HepG2 (cell line): Measurements from ENCODE around the gene GLTPD2. TPM values are rescaled to one million over a fixed set of nuclear protein-coding genes. Genes with fewer than 3 reads are reported as not detected.

ENCODE experiments used
- ATAC-seq: fragments of 200-7000 bp; cut with Tn5 transposase; 3 replicates; pipeline ENCODE4 v1.9.1; 2020; ENCODE audit warnings: mild to moderate bottlenecking, moderate library complexity
- BruUV-seq: library from RNA; stranded (reverse); fragments of 400-500 nt; replicated peaks from 2 replicates; lab custom pipeline; 2021; lab: Mats Ljungman, UMichigan
- CTCF ChIA-PET: fragments of 300-600 bp; formaldehyde crosslinking; extraction: SDS; loops from one replicate; lab custom pipeline; 2021; ENCODE audit warnings: low total read pairs, inconsistent platforms, low intra/inter-chr PET ratio; lab: Yijun Ruan, JAX
- POLR2A ChIA-PET: fragments of 350-600 bp; sonication (Branson Sonifier 250); formaldehyde crosslinking; loops from one replicate; lab custom pipeline; 2020; ENCODE audit warnings: antibody characterized with exemption, inconsistent platforms; lab: Yijun Ruan, JAX
- DNase-seq: peaks from one replicate; pipeline ENCODE4 v3.0.0-alpha.2; 2015; ENCODE audit warnings: low spot score
- FAIRE-seq: peaks from 3 replicates; lab custom pipeline; 2011; peaks lifted over from hg19 to GRCh38; lab: Jason Lieb, UNC
- H2AFZ ChIP-seq: one replicate; pipeline ENCODE4 v1.6.1; 2011; ENCODE audit warnings: low read length, inconsistent platforms
- H3K27ac ChIP-seq: fragments of 300-600 bp; 3 replicates; pipeline ENCODE4 v1.8.0; 2011; ENCODE audit warnings: mixed run types, mild to moderate bottlenecking, mixed read lengths, low read length, inconsistent platforms; ENCODE audit not compliant: insufficient read depth; ENCODE audit errors: extremely low read length
- H3K27me3 ChIP-seq, 2 experiments: fragments of 200-600 bp in 1 of 2; 2 replicates in 1 of 2; 3 replicates in 1 of 2; pipeline versions ENCODE4 v1.6.0 to v1.8.0; 2011; ENCODE audit warnings: low read length in 2 of 2, mild to moderate bottlenecking in 2 of 2, moderate library complexity in 2 of 2, inconsistent platforms in 1 of 2; ENCODE audit not compliant: insufficient read depth in 2 of 2, control insufficient read depth in 1 of 2
- H3K36me3 ChIP-seq, 2 experiments: fragments of 200-600 bp in 1 of 2; replicated peaks in 1 of 2; 2 replicates in 1 of 2; 3 replicates in 1 of 2; pipeline versions ENCODE4 v1.5.1 to v1.8.0; 2011; ENCODE audit warnings: low read length in 2 of 2, inconsistent platforms in 1 of 2; ENCODE audit not compliant: insufficient read depth in 2 of 2, control insufficient read depth in 1 of 2
- H3K4me1 ChIP-seq: 2 replicates; pipeline ENCODE4 v1.5.1; 2012; ENCODE audit warnings: low read length, inconsistent platforms; ENCODE audit not compliant: insufficient read depth
- H3K4me2 ChIP-seq: 2 replicates; pipeline ENCODE4 v1.6.0; 2011; ENCODE audit warnings: low read depth, low read length, inconsistent platforms
- H3K4me3 ChIP-seq, 3 experiments: fragments of 200-600 bp in 1 of 3; sonication (generic), shearing (Covaris generic) in 1 of 3; replicated peaks in 1 of 3; 2 replicates each; pipeline ENCODE4 v1.5.1; 2011 to 2016; ENCODE audit warnings: low read length in 3 of 3, inconsistent platforms in 2 of 3, low read depth in 2 of 3, mild to moderate bottlenecking in 2 of 3, control low read depth in 1 of 3, mixed read lengths in 1 of 3; ENCODE audit not compliant: insufficient read depth in 1 of 3
- H3K79me2 ChIP-seq: one replicate; pipeline ENCODE4 v1.6.1; 2011; ENCODE audit warnings: low read length, inconsistent platforms; ENCODE audit not compliant: insufficient read depth
- H3K9ac ChIP-seq: 2 replicates; pipeline ENCODE4 v1.6.0; 2011; ENCODE audit warnings: mild to moderate bottlenecking, low read depth, low read length, inconsistent platforms; ENCODE audit not compliant: insufficient read depth
- H3K9me3 ChIP-seq: 2 replicates; pipeline ENCODE4 v1.5.1; 2012; ENCODE audit warnings: mild to moderate bottlenecking, low read length
- H4K20me1 ChIP-seq: 2 replicates; pipeline ENCODE4 v1.6.0; 2011; ENCODE audit warnings: inconsistent platforms, mild to moderate bottlenecking, low read length, moderate library complexity; ENCODE audit not compliant: insufficient read depth
- CCDC6 ChIP-seq: sonication (generic); formaldehyde crosslinking; IDR thresholded peaks from 2 replicates; pipeline ENCODE4 v1.8.1; 2022; ENCODE audit warnings: mild to moderate bottlenecking, missing genetic modification reagents, moderate library complexity
- GMEB1 ChIP-seq: sonication (generic); formaldehyde crosslinking; IDR thresholded peaks from 2 replicates; pipeline ENCODE4 v1.5.1; 2020; ENCODE audit warnings: missing genetic modification reagents, mild to moderate bottlenecking, borderline replicate concordance
- HNRNPL ChIP-seq: fragments of 200-400 bp; formaldehyde crosslinking; IDR thresholded peaks from 2 replicates; pipeline ENCODE4 v1.6.1; 2017; ENCODE audit warnings: mild to moderate bottlenecking, low read depth, low read length
- ZSCAN22 ChIP-seq: sonication (generic); formaldehyde crosslinking; IDR thresholded peaks from 2 replicates; pipeline ENCODE4 v1.4.0; 2020; ENCODE audit warnings: mild to moderate bottlenecking, missing genetic modification reagents
- WGBS: methylation state at CpG from one replicate; pipeline ENCODE4 v1.1.6; 2017; ENCODE audit warnings: low lambda C conversion rate; 5-methylcytosine and 5-hydroxymethylcytosine counted together
- in situ Hi-C: cut with HindIII; loops from 2 replicates; pipeline ENCODE4 v1.10.0; 2017; ENCODE audit warnings: low pct_unique_long_range_greater_than_20kb; ENCODE audit not compliant: extremely low pct_ligation_motif_present
- intact Hi-C: fragments of 100-400 bp; cut with micrococcal nuclease; formaldehyde crosslinking; loops from one replicate; pipeline ENCODE4 v1.10.0; 2022; ENCODE audit not compliant: unreplicated experiment
- polyA plus RNA-seq, 8 experiments: library from polyadenylated mRNA; depleted of rRNA in 3 of 8; stranded (reverse) in 7 of 8; unstranded in 1 of 8; fragments of >200 nt; fragmentation: Illumina TruSeq in 4 of 8; extraction: Trizol in 4 of 8; gene quantifications; 2 replicates each; pipeline versions ENCODE4 v1.2.1 to v1.2.3, GENCODE V29; 2011 to 2016; ENCODE audit warnings: low read depth in 4 of 8, missing spikeins in 1 of 8, mixed read lengths in 1 of 8; ENCODE audit not compliant: insufficient read depth in 1 of 8
- total RNA-seq, 5 experiments: library from RNA; depleted of rRNA; stranded (reverse); fragments of >200 nt; fragmentation: Illumina TruSeq; extraction: Trizol; gene quantifications; 2 replicates each; pipeline ENCODE4 v1.2.3, GENCODE V29; 2016; ENCODE audit warnings: low read depth in 1 of 5

The GLTPD2 gene
- total and polyA plus RNA-seq, 2 of the 13 experiments (the other 11 are each of a cell fraction or from before 2014, with no cell fraction given), result 7.5 to 12.9 TPM

DNA sequence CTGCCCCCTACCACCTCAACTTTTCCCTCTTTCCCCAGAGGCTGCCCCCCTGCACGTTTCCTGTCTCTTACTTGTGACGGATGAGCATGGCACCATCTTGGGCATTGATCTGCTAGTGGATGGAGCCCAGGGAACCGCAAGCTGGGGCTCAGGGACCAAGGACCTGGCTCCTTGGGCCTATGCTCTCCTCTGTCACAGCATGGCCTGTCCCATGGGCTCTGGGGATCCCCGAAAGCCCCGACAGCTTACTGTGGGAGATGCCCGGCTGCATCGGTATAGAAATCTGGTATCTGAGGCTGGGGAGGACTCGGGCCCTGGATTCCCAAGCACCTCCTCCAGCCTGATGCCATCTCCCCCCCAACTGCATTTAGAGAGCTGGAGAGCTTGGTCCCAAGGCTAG, 47.2 kb upstream of the GLTPD2 start:
- FAIRE-seq, result no peak
- no TSS peak for BruUV-seq
- Histone ChIP-seq H4K20me1 (no peaks in the 10 kb centered on the region), H3K79me2 (no peaks in the 10 kb centered on the region), H3K27me3 (peaks cover 2 to 24% of the 10 kb centered on the region in 2 experiments; a peak in 3 of 5 replicates), H3K9me3 (no peaks in the 10 kb centered on the region), H3K9ac (no peak overlapping the region), H3K27ac (no peak overlapping the region), H2AFZ (no peak overlapping the region), H3K4me3 (no peak overlapping the region), H3K4me1 (peaks cover 66% of the 10 kb centered on the region), H3K36me3 (no peaks in the 10 kb centered on the region; a peak in 1 of 5 replicates), H3K4me2 (no peak overlapping the region)
- in situ Hi-C loops (no loop called here), intact Hi-C loops (no loop called here)
- TF ChIP-seq ZSCAN22 (CRISPR knock-in tag) (no peak), CCDC6 (no peak)
- DNase-seq, result no peak
- WGBS, result 86% methylated on average over 8 of the region's 8 CpGs
- CTCF ChIA-PET, result no interaction called here
- POLR2A ChIA-PET, result interaction anchor here (1.1 to 3.8 kb wide), 5 partner anchors 30 to 49 kb away, joined by 3 to 14 read pairs (median 3); partner anchors contain the start of genes ARRB2, GLTPD2 and TM4SF5
- ATAC-seq, result no peak

DNA sequence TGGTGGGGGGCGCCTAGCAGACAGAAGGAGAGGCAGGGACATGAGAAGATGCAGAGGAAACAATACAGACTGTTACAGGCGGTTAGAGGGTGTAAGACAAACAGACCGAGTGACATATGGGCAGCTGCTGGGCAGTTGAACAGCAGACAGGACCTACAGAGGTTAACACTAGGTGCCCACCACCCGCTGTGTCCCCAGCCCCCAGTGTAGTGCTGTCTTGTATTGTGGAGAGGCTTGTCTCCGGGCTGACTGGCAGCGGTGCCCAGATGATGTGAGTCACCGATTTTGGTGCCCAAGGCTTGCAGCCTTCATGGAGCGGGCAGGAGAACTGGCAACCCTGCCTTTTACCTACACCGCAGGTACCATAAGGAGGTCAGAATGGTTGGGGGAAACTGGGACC, 46.6 kb upstream of the GLTPD2 start:
- intact Hi-C loops (no loop called here), in situ Hi-C loops (no loop called here)
- Histone ChIP-seq H3K36me3 (no peaks in the 10 kb centered on the region; a peak in 1 of 5 replicates), H3K27me3 (peaks cover 2 to 24% of the 10 kb centered on the region in 2 experiments; a peak in 3 of 5 replicates), H3K4me3 (no peak overlapping the region), H3K9me3 (no peaks in the 10 kb centered on the region), H4K20me1 (no peaks in the 10 kb centered on the region), H3K27ac (no peak overlapping the region), H3K4me1 (peaks cover 66% of the 10 kb centered on the region), H2AFZ (no peak overlapping the region), H3K79me2 (no peaks in the 10 kb centered on the region), H3K4me2 (no peak overlapping the region), H3K9ac (no peak overlapping the region)
- CTCF ChIA-PET, result no interaction called here
- 75% methylated on average over 7 of the region's 9 CpGs for WGBS
- ATAC-seq (no peak), FAIRE-seq (no peak), DNase-seq (no peak)
- no TSS peak for BruUV-seq
- TF ChIP-seq GMEB1 (no peak), HNRNPL (0 out of 2 replicates have a peak, but pooled peaks have one; percentile 35)
- POLR2A ChIA-PET, result interaction anchor here (1.1 to 3.8 kb wide), 4 partner anchors 32 to 48 kb away, joined by 3 to 14 read pairs (median 3); partner anchors contain the start of genes ARRB2 and GLTPD2
